ENCODE measurements around the gene DPP6.

DNA sequence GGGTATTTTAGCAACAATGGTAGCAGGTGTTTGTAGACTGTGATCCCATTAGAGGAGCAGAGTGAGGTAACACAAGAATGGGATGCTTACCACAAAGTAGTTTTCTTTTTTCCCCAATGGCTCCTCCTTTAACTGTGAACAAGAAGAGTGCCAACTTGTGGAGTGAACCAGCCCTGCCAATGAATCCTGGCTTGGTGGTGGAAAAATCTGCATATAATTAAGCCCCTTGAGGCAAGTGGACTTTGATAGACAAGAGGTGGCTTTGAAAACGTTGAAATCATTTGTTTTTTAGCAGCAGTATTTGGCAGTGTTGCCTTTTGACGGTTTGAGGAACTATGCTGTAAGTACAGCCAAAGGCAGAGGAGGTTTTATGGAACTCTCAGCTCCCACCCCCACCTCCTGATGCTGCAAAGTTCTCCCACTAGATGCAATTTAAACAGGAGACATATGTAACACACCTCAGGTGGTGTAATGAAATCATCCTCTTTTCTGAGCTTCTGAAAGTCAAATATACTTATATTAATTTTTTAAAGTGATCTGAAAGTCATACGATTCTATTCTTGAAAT is 295.6 kb downstream of the DPP6 start:
- TF ChIP-seq POLR2A (IDR thresholded peaks at IDR 0.05) (no peak), CTCF (IDR thresholded peaks at IDR 0.05) (no peak), EP300 (IDR thresholded peaks at IDR 0.05) (no peak)

All from tibial nerve (tissue), 4 donors.